GM18951 (cell line): Measurements from ENCODE around the gene SLC35G3.

Source experiments
- POLR2A ChIP-seq: IDR thresholded peaks from 4 replicates; pipeline ENCODE4 v1.6.1; 2011; ENCODE audit warnings: mild to moderate bottlenecking; ENCODE audit not compliant: insufficient read length, insufficient read depth; ENCODE audit errors: extremely low read depth
- in situ Hi-C: fragments of 300-500 bp; cut with MboI; formaldehyde crosslinking; loops from one replicate; pipeline ENCODE4 v1.12.0; 2022; ENCODE audit warnings: low sequenced_read_pairs, mixed read lengths, inconsistent platforms; ENCODE audit not compliant: unreplicated experiment

SLC35G3 gene

GRCh38 chr17:35189291-35189690, 4.9 kb downstream of the SLC35G3 start:
- in situ Hi-C loops = no loop called here
- no peak for TF ChIP-seq POLR2A

GRCh38 chr17:35188111-35188510, 6.1 kb downstream of the SLC35G3 start:
- in situ Hi-C loops = no loop called here
- TF ChIP-seq POLR2A = no peak

GRCh38 chr17:35187481-35187880, 6.7 kb downstream of the SLC35G3 start:
- in situ Hi-C loops = no loop called here
- TF ChIP-seq POLR2A = no peak

GRCh38 chr17:35185849-35186248, 8.3 kb downstream of the SLC35G3 start:
- in situ Hi-C loops = no loop called here
- TF ChIP-seq POLR2A = no peak

- no peak for TF ChIP-seq POLR2A
- in situ Hi-C loops = no loop called here
Measured at GRCh38 chr17:35184274-35184673, 9.9 kb downstream of the SLC35G3 start.

- in situ Hi-C loops = no loop called here
Measured at GRCh38 chr17:35183332-35183731, 10.9 kb downstream of the SLC35G3 start.

GRCh38 chr17:35179379-35179778, 14.8 kb downstream of the SLC35G3 start:
- in situ Hi-C loops = loop anchor here (10.0 kb wide), 1 partner anchor 355 kb away; the partner anchor contains the start of gene SLFN12L

More at GRCh38 chr17:35183332-35183731, 10.9 kb downstream of the SLC35G3 start:
- no peak for TF ChIP-seq POLR2A

GRCh38 chr17:35176897-35177296, 17.3 kb downstream of the SLC35G3 start:
- in situ Hi-C loops = loop anchor here (10.0 kb wide), 1 partner anchor 358 kb away; the partner anchor contains the start of gene SLFN12L

GRCh38 chr17:35175638-35176415, 18.4 kb downstream of the SLC35G3 start:
- no peak for TF ChIP-seq POLR2A
- in situ Hi-C loops = loop anchor here (10.0 kb wide), 1 partner anchor 359 kb away; the partner anchor contains the start of gene SLFN12L

More at GRCh38 chr17:35176897-35177296, 17.3 kb downstream of the SLC35G3 start:
- no peak for TF ChIP-seq POLR2A

GRCh38 chr17:35174835-35175334, 19.3 kb downstream of the SLC35G3 start:
- TF ChIP-seq POLR2A = no peak
- in situ Hi-C loops = loop anchor here (10.0 to 25.0 kb wide), 2 partner anchors 360 to 562 kb away; partner anchors contain the start of genes RASL10B and SLFN12L

GRCh38 chr17:35172321-35172720, 21.9 kb downstream of the SLC35G3 start:
- in situ Hi-C loops = loop anchor here (10.0 to 25.0 kb wide), 2 partner anchors 362 to 565 kb away; partner anchors contain the start of genes RASL10B and SLFN12L

GRCh38 chr17:35171834-35172233, 22.4 kb downstream of the SLC35G3 start:
- in situ Hi-C loops = loop anchor here (10.0 to 25.0 kb wide), 2 partner anchors 363 to 565 kb away; partner anchors contain the start of genes RASL10B and SLFN12L
- TF ChIP-seq POLR2A = no peak

GRCh38 chr17:35170968-35171771, 23.0 kb downstream of the SLC35G3 start:
- no peak for TF ChIP-seq POLR2A
- in situ Hi-C loops = loop anchor here (10.0 to 25.0 kb wide), 2 partner anchors 364 to 566 kb away; partner anchors contain the start of genes RASL10B and SLFN12L
